IPS DF 6.9 (cell line): ENCODE data around the gene SLC22A23.

ENCODE experiments used
- DNase-seq: peaks from one replicate; pipeline ENCODE4 v3.0.0-alpha.2; 2013; ENCODE audit warnings: low read depth, low spot score
- H3K27ac ChIP-seq: one replicate; pipeline ENCODE4 v1.5.1; 2013; ENCODE audit warnings: low read length, control low read depth
- H3K27me3 ChIP-seq: 2 replicates; pipeline ENCODE4 v1.6.1; 2013; ENCODE audit warnings: mild to moderate bottlenecking, low read length; ENCODE audit not compliant: control insufficient read depth, insufficient read depth
- H3K36me3 ChIP-seq: 2 replicates; pipeline ENCODE4 v1.6.1; 2013; ENCODE audit warnings: low read length; ENCODE audit not compliant: control insufficient read depth, insufficient read depth
- H3K4me1 ChIP-seq: 2 replicates; pipeline ENCODE4 v1.6.1; 2013; ENCODE audit warnings: low read length; ENCODE audit not compliant: control insufficient read depth, insufficient read depth
- H3K4me3 ChIP-seq: 2 replicates; pipeline ENCODE4 v1.5.1; 2013; ENCODE audit warnings: mild to moderate bottlenecking, low read length
- H3K9me3 ChIP-seq: 2 replicates; pipeline ENCODE4 v1.6.1; 2013; ENCODE audit warnings: low read length, inconsistent platforms; ENCODE audit not compliant: control insufficient read depth, insufficient read depth
- WGBS: extraction: QIAGEN DNeasy Blood & Tissue Kit; methylation state at CpG from one replicate; pipeline ENCODE4 v1.1.7; 2013; ENCODE audit warnings: mixed read lengths, missing lambda C conversion rate; ENCODE audit not compliant: insufficient read length, insufficient coverage; 5-methylcytosine and 5-hydroxymethylcytosine counted together

The SLC22A23 gene

GRCh38 chr6:3318226-3318625 lies 138.6 kb downstream of the SLC22A23 start:
- Histone ChIP-seq H3K27ac (no peak overlapping the region), H3K27me3 (no peaks in the 10 kb centered on the region), H3K9me3 (no peaks in the 10 kb centered on the region), H3K4me1 (no peaks in the 10 kb centered on the region), H3K36me3 (no peaks in the 10 kb centered on the region), H3K4me3 (no peak overlapping the region)
- WGBS = no CpG with 5 or more reads among the region's 10 CpGs
- DNase-seq = no peak

- no peak for DNase-seq
- Histone ChIP-seq H3K36me3 (0 out of 2 replicates have a peak, but pooled peaks cover under 1% of the 10 kb centered on the region), H3K4me3 (no peak overlapping the region), H3K4me1 (no peaks in the 10 kb centered on the region), H3K27ac (no peak overlapping the region), H3K27me3 (no peaks in the 10 kb centered on the region), H3K9me3 (no peaks in the 10 kb centered on the region)
- no CpG with 5 or more reads among the region's 11 CpGs for WGBS
These were observed 139.1 kb downstream of the SLC22A23 start for GRCh38 chr6:3317741-3318211.

GRCh38 chr6:3316818-3317217 lies 140.0 kb downstream of the SLC22A23 start:
- WGBS = no CpG with 5 or more reads among the region's 8 CpGs
- H3K27ac ChIP-seq = no peak overlapping the region
- H3K27me3 ChIP-seq = no peaks in the 10 kb centered on the region
- no peaks in the 10 kb centered on the region for H3K4me1 ChIP-seq
- no peak overlapping the region for H3K4me3 ChIP-seq
- no peaks in the 10 kb centered on the region for H3K9me3 ChIP-seq
- 0 out of 2 replicates have a peak, but pooled peaks cover 2% of the 10 kb centered on the region for H3K36me3 ChIP-seq
- DNase-seq = no peak

- 0 out of 2 replicates have a peak, but pooled peaks cover 2% of the 10 kb centered on the region for H3K36me3 ChIP-seq
- no peak overlapping the region for H3K27ac ChIP-seq
- H3K9me3 ChIP-seq = no peaks in the 10 kb centered on the region
- WGBS = no CpG with 5 or more reads among the region's 9 CpGs
- no peaks in the 10 kb centered on the region for H3K27me3 ChIP-seq
- DNase-seq = no peak
- no peaks in the 10 kb centered on the region for H3K4me1 ChIP-seq
- H3K4me3 ChIP-seq = no peak overlapping the region
These were observed 140.5 kb downstream of the SLC22A23 start for GRCh38 chr6:3316331-3316730.

GRCh38 chr6:3315841-3316240 lies 141.0 kb downstream of the SLC22A23 start:
- Histone ChIP-seq H3K4me3 (no peak overlapping the region), H3K27ac (no peak overlapping the region), H3K27me3 (no peaks in the 10 kb centered on the region), H3K36me3 (0 out of 2 replicates have a peak, but pooled peaks cover 2% of the 10 kb centered on the region), H3K4me1 (no peaks in the 10 kb centered on the region), H3K9me3 (no peaks in the 10 kb centered on the region)
- no peak for DNase-seq
- no CpG with 5 or more reads among the region's 8 CpGs for WGBS

GRCh38 chr6:3314621-3315467 lies 142.0 kb downstream of the SLC22A23 start:
- Histone ChIP-seq H3K27me3 (no peaks in the 10 kb centered on the region), H3K9me3 (no peaks in the 10 kb centered on the region), H3K4me1 (no peaks in the 10 kb centered on the region), H3K36me3 (0 out of 2 replicates have a peak, but pooled peaks cover 2% of the 10 kb centered on the region), H3K27ac (no peak overlapping the region), H3K4me3 (no peak overlapping the region)
- no peak for DNase-seq
- WGBS = no CpG with 5 or more reads among the region's 20 CpGs

GRCh38 chr6:3314176-3314575 lies 142.7 kb downstream of the SLC22A23 start:
- Histone ChIP-seq H3K4me3 (no peak overlapping the region), H3K27me3 (no peaks in the 10 kb centered on the region)
- WGBS = no CpG with 5 or more reads among the region's 7 CpGs

GRCh38 chr6:3312604-3313231 lies 144.1 kb downstream of the SLC22A23 start:
- Histone ChIP-seq H3K27me3 (no peaks in the 10 kb centered on the region), H3K36me3 (0 out of 2 replicates have a peak, but pooled peaks cover 2% of the 10 kb centered on the region), H3K4me1 (no peaks in the 10 kb centered on the region; the same call in 1 of the 2 replicates), H3K9me3 (no peaks in the 10 kb centered on the region), H3K27ac (no peak overlapping the region), H3K4me3 (no peak overlapping the region)
- no CpG with 5 or more reads among the region's 11 CpGs for WGBS
- no peak for DNase-seq

More at GRCh38 chr6:3314176-3314575, 142.7 kb downstream of the SLC22A23 start:
- 0 out of 2 replicates have a peak, but pooled peaks cover 2% of the 10 kb centered on the region for H3K36me3 ChIP-seq
- no peaks in the 10 kb centered on the region for H3K9me3 ChIP-seq
- no peaks in the 10 kb centered on the region for H3K4me1 ChIP-seq
- no peak for DNase-seq
- H3K27ac ChIP-seq = no peak overlapping the region

- no peak for DNase-seq
These were observed 145.0 kb downstream of the SLC22A23 start for GRCh38 chr6:3311826-3312225.

GRCh38 chr6:3310703-3311102 lies 146.1 kb downstream of the SLC22A23 start:
- DNase-seq = no peak

More at GRCh38 chr6:3311826-3312225, 145.0 kb downstream of the SLC22A23 start:
- Histone ChIP-seq H3K27me3 (no peaks in the 10 kb centered on the region), H3K27ac (no peak overlapping the region), H3K4me3 (no peak overlapping the region), H3K4me1 (no peaks in the 10 kb centered on the region; the same call in 1 of the 2 replicates), H3K36me3 (0 out of 2 replicates have a peak, but pooled peaks cover 2% of the 10 kb centered on the region), H3K9me3 (no peaks in the 10 kb centered on the region)
- WGBS = no CpG with 5 or more reads among the region's 6 CpGs

More at GRCh38 chr6:3310703-3311102, 146.1 kb downstream of the SLC22A23 start:
- 0 out of 2 replicates have a peak, but pooled peaks cover 2% of the 10 kb centered on the region for H3K36me3 ChIP-seq
- no peaks in the 10 kb centered on the region; the same call in 1 of the 2 replicates for H3K4me1 ChIP-seq
- H3K9me3 ChIP-seq = no peaks in the 10 kb centered on the region
- H3K27ac ChIP-seq = no peak overlapping the region
- H3K27me3 ChIP-seq = no peaks in the 10 kb centered on the region
- no peak overlapping the region for H3K4me3 ChIP-seq
- WGBS = no CpG with 5 or more reads among the region's 9 CpGs
